Measurements from ENCODE around the gene ZNF385D.
"Not testable (repeated sequence)": the region's sequence is repeated elsewhere in the genome, so short reads cannot be mapped to it uniquely, and the experiment has no call there.

ZNF385D gene

GRCh38 chr3:21390136-21390535, 360.9 kb downstream of the ZNF385D start:
- no peak for DNase-seq (ENCODE audit: low read depth in 2 of 3, low spot score in 2 of 3)

GRCh38 chr3:21387142-21387826, 363.7 kb downstream of the ZNF385D start:
- not testable (repeated sequence) for DNase-seq (ENCODE audit: low read depth in 2 of 3, low spot score in 2 of 3)

- DNase-seq (ENCODE audit: low read depth in 2 of 3, low spot score in 2 of 3): not testable (repeated sequence)
These were observed 373.0 kb downstream of the ZNF385D start for GRCh38 chr3:21378036-21378435.

GRCh38 chr3:21377071-21377769, 373.8 kb downstream of the ZNF385D start:
- DNase-seq (ENCODE audit: low read depth in 2 of 3, low spot score in 2 of 3): no peak

- DNase-seq (ENCODE audit: low read depth in 2 of 3, low spot score in 2 of 3): no peak
These were observed 378.7 kb downstream of the ZNF385D start for GRCh38 chr3:21372316-21372715.
